Suprapubic skin (tissue), 4 donors: Measurements from ENCODE around the gene TRIAP1.

ENCODE experiments used
- CTCF ChIP-seq, 2 donors: fragments of 200-600 bp in 1 of 2; fragments of 450-650 bp in 1 of 2; sonication (generic) in 1 of 2; IDR thresholded peaks; one replicate each; pipeline ENCODE4 v1.5.1; 2016 to 2019; ENCODE audit warnings: antibody characterized with exemption in 2 of 2, mild to moderate bottlenecking in 1 of 2, moderate library complexity in 1 of 2
- EP300 ChIP-seq: sonication (generic); formaldehyde crosslinking; IDR thresholded peaks from one replicate; pipeline ENCODE4 v1.6.1; 2017; ENCODE audit warnings: antibody characterized with exemption
- POLR2A ChIP-seq, 2 donors: fragments of 450-650 bp; IDR thresholded peaks; one replicate each; pipeline ENCODE4 v1.6.1; 2017; ENCODE audit warnings: antibody characterized with exemption in 2 of 2, mild to moderate bottlenecking in 2 of 2, moderate library complexity in 2 of 2
- POLR2AphosphoS5 ChIP-seq, 3 donors: sonication (generic); formaldehyde crosslinking; IDR thresholded peaks; one replicate each; pipeline ENCODE4 v1.6.1; 2017; ENCODE audit warnings: antibody characterized with exemption in 3 of 3

GRCh38 chr12:120485961-120486881 lies 40.0 kb upstream of the TRIAP1 start:
- TF ChIP-seq CTCF (IDR thresholded peaks at IDR 0.05) (no peak), POLR2AphosphoS5 (IDR thresholded peaks at IDR 0.05) (no peak), EP300 (no peak), POLR2A (IDR thresholded peaks at IDR 0.05) (no peak)
